RPMI7951 (cell line): ENCODE results near the gene LIPH. TPM values are rescaled to one million over a fixed set of nuclear protein-coding genes. Genes with fewer than 3 reads are reported as not detected.
A peak's percentile ranks its signal among the peaks of the same experiment; 100 is the strongest.

Source experiments
- DNase-seq: peaks from one replicate; pipeline ENCODE4 v3.0.0-alpha.2; 2012; ENCODE audit warnings: low read depth
- total RNA-seq: library from RNA; depleted of rRNA; stranded (reverse); fragments of >200 nt; shearing (Covaris generic); gene quantifications from 2 replicates; pipeline ENCODE4 v1.2.3, GENCODE V29; 2014

Gene LIPH
- total RNA-seq, 1 experiment from 2014 or later: not detected

GRCh38 chr3:185540695-185541094 is 11.7 kb downstream of the LIPH start:
- DNase-seq: no peak

GRCh38 chr3:185539934-185540333 is 12.5 kb downstream of the LIPH start:
- no peak for DNase-seq

- peak; percentile 72 for DNase-seq
Observed at GRCh38 chr3:185537369-185537970, 14.9 kb downstream of the LIPH start.

GRCh38 chr3:185534511-185534910 is 17.9 kb downstream of the LIPH start:
- no peak for DNase-seq

GRCh38 chr3:185532901-185533300 is 19.5 kb downstream of the LIPH start:
- no peak for DNase-seq

- no peak for DNase-seq
Observed at GRCh38 chr3:185530856-185531255, 21.5 kb downstream of the LIPH start.

GRCh38 chr3:185528532-185528931 is 23.9 kb downstream of the LIPH start:
- DNase-seq: no peak

- DNase-seq: no peak
Observed at GRCh38 chr3:185527364-185527763, 25.0 kb downstream of the LIPH start.

GRCh38 chr3:185526349-185526951 is 25.9 kb downstream of the LIPH start:
- no peak for DNase-seq

GRCh38 chr3:185521349-185522138 is 30.8 kb downstream of the LIPH start:
- DNase-seq: no peak

- no peak for DNase-seq
Observed at GRCh38 chr3:185519021-185519420, 33.4 kb downstream of the LIPH start.

GRCh38 chr3:185517387-185518130 is 34.8 kb downstream of the LIPH start:
- no peak for DNase-seq

GRCh38 chr3:185511711-185512110 is 40.7 kb downstream of the LIPH start:
- no peak for DNase-seq

GRCh38 chr3:185508335-185508991 is 43.9 kb downstream of the LIPH start:
- no peak for DNase-seq

GRCh38 chr3:185507883-185508282 is 44.5 kb downstream of the LIPH start:
- DNase-seq: no peak

- DNase-seq: no peak
Observed at GRCh38 chr3:185504636-185505035, 47.8 kb downstream of the LIPH start.

GRCh38 chr3:185503521-185503920 is 48.9 kb downstream of the LIPH start:
- DNase-seq: no peak

GRCh38 chr3:185502987-185503386 is 49.4 kb downstream of the LIPH start:
- DNase-seq: no peak

- DNase-seq: peak; percentile 88
Observed at GRCh38 chr3:185498503-185499396, 53.6 kb downstream of the LIPH start, which contains the start of gene TMEM41A. TMEM41A (minus strand) TSS chr3:185499035; CDS start chr3:185498961, 74 bp downstream.

GRCh38 chr3:185490241-185490640 is 62.1 kb downstream of the LIPH start:
- DNase-seq: no peak

GRCh38 chr3:185489462-185489861 is 62.9 kb downstream of the LIPH start:
- DNase-seq: no peak
